Measurements from ENCODE around the gene NR3C1. TPM values are rescaled to one million over a fixed set of nuclear protein-coding genes. Genes with fewer than 3 reads are reported as not detected.

Gene NR3C1
- total RNA-seq, 2 experiments from 2014 or later: 62.7 to 73.1 TPM

DNA sequence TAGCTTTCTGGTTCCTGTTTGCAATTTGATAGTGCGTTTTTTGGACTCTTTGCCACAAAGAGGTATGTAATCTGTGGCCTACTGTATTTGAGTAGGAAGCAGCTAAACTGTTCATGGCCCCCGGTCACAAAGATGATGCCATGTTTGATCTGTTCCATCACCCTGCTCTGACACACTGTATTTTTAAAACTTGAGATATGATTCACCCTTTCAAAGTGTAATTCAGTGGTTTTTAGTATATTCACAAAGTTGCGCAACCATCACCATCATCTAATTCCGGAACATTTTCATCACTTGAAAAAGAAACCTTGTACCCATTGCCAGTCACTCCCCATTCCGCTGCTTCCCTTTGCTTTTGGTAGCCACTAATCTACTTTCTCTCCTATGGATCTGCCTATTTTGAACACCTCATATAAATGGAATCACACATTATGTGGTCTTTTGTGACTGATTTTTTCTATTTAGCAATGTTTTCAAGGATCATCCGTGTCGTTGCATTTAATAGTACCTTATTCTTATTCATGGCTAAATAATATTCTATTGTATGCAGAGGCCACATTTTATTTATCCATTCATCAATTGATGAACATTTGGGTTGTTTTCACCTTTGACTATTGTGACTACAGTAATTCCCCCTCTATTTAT is 141.6 kb downstream of the NR3C1 start:
- H3K9me3 Mint-ChIP-seq: peaks cover 13% of the 10 kb centered on the region
- no peak for DNase-seq
- CTCF ChIA-PET: interaction anchor here (1.0 kb wide), 1 partner anchor 12 kb away, joined by 3 read pairs; no protein-coding TSS in a partner anchor
- peaks cover 2% of the 10 kb centered on the region for H3K4me1 Mint-ChIP-seq
- no peak overlapping the region for H3K27ac Mint-ChIP-seq
- POLR2A ChIA-PET: no interaction called here
- H3K36me3 Mint-ChIP-seq (ENCODE audit: low read depth): peaks cover 2% of the 10 kb centered on the region
- H3K4me3 Mint-ChIP-seq: no peak overlapping the region
- no peaks in the 10 kb centered on the region for H3K27me3 Mint-ChIP-seq

DNA sequence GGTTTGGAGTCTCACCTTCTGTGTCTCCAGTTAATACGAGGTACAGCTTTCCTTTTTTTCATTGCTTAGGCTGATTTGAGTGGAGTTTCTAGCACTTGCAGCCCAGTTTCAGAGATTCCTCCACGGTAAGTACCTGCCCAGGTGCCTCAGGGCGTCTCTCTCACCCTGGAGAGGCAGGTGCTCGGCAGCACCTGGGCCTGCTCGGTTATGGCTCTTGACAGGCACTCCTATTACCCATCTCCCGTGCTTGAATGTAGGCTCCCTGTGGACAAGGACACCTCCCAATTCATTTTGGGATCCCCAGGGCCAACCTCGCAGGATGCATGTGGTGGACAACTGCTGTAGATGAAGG is 144.3 kb downstream of the NR3C1 start:
- no peak for DNase-seq
- ChIA-PET POLR2A (no interaction called here), CTCF (no interaction called here)
- no peaks in the 10 kb centered on the region for H3K36me3 Mint-ChIP-seq (ENCODE audit: low read depth)
- H3K27me3 Mint-ChIP-seq: no peaks in the 10 kb centered on the region
- H3K4me1 Mint-ChIP-seq: peaks cover 2% of the 10 kb centered on the region
- H3K27ac Mint-ChIP-seq: no peak overlapping the region
- no peaks in the 10 kb centered on the region for H3K9me3 Mint-ChIP-seq
- no peak overlapping the region for H3K4me3 Mint-ChIP-seq

DNA sequence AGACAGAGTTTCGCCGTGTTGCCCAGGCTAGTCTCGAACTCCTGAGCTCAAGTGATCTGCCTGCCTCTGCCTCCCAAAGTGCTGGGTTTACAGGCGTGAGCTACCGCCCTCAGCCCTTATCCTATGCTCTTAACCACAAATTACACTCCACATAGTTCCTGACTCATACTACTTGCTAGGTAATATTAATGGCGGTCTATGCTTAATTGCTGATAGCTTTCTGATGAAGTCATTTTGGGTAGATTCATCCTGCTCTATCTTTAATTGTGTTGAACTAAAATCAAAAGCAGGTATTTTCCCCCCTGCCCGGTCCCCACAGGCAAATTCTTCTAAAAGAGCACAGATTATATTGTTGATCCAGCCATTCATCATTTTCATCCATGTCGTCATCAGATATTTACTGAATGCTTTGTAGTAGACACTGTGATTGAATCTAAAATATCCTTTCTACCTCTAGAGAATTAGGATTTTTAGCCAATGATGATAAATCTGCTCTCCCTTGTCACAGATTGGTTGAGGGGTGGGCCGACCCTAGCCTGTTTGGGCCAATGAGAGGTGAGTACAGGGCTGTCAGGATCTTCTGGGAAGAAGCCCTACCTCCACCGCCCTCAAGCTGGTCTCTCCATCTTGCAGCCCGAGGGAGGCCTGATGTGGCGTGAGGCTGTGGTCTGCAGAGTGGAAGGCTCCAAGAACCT is 144.8 kb downstream of the NR3C1 start:
- Mint-ChIP-seq H3K27ac (no peak overlapping the region), H3K36me3 (ENCODE audit: low read depth) (no peaks in the 10 kb centered on the region), H3K9me3 (no peaks in the 10 kb centered on the region), H3K4me1 (peaks cover 2% of the 10 kb centered on the region), H3K4me3 (no peak overlapping the region), H3K27me3 (no peaks in the 10 kb centered on the region)
- DNase-seq: no peak
- ChIA-PET POLR2A (no interaction called here), CTCF (interaction anchor here (1.1 kb wide), 1 partner anchor 15 kb away, joined by 3 read pairs; no protein-coding TSS in a partner anchor)

DNA sequence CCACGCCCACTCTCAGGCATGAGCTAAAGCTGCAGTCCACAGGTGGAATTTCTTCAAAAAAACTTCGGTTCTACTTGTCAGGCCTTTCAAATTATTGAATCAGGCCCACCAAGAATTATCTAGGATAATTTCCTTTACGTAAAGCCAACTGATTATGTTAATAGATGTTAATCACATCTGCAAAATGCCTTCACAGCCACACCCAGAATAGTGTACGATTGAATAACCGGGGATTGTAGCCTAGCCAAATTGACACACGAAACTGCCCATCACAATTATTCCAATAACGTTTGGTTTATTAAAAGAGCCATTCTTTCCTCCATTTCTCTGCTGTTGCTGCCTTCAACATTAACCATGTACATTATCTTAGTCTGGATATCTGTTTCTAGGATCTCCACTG is 148.7 kb downstream of the NR3C1 start:
- ChIA-PET POLR2A (no interaction called here), CTCF (interaction anchor here (0.5 kb wide), 1 partner anchor 88 kb away, joined by 4 read pairs; no protein-coding TSS in a partner anchor)
- H3K27me3 Mint-ChIP-seq: no peaks in the 10 kb centered on the region
- H3K4me3 Mint-ChIP-seq: no peak overlapping the region
- H3K4me1 Mint-ChIP-seq: no peaks in the 10 kb centered on the region
- no peaks in the 10 kb centered on the region for H3K9me3 Mint-ChIP-seq
- H3K36me3 Mint-ChIP-seq (ENCODE audit: low read depth): no peaks in the 10 kb centered on the region
- no peak for DNase-seq
- H3K27ac Mint-ChIP-seq: no peak overlapping the region

DNA sequence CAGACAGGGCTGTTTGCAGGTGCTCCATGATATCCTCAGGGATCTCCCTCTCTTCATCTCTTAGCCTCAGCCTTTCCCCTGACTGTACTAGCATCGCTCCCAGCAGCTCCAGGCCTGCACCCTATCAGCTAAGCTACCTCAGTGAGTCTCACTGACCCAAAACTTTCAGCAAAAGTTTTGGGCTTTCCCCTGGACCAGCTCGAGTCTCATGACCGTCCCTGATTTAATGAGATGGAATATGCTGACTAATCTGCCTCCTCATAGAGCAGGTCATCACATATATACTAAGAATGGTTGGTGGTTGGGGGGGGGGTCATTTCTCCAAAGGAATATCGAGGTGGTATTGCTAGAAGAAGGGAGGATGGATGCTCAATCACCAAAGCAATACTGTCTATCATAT is 151.5 kb downstream of the NR3C1 start:
- CTCF ChIA-PET: interaction anchor here (0.6 kb wide), 1 partner anchor 168 kb away, joined by 3 read pairs; no protein-coding TSS in a partner anchor
- Mint-ChIP-seq H3K27me3 (no peaks in the 10 kb centered on the region), H3K9me3 (no peaks in the 10 kb centered on the region), H3K4me1 (no peaks in the 10 kb centered on the region), H3K27ac (no peak overlapping the region), H3K36me3 (ENCODE audit: low read depth) (no peaks in the 10 kb centered on the region), H3K4me3 (no peak overlapping the region)
- DNase-seq: no peak
- POLR2A ChIA-PET: no interaction called here

DNA sequence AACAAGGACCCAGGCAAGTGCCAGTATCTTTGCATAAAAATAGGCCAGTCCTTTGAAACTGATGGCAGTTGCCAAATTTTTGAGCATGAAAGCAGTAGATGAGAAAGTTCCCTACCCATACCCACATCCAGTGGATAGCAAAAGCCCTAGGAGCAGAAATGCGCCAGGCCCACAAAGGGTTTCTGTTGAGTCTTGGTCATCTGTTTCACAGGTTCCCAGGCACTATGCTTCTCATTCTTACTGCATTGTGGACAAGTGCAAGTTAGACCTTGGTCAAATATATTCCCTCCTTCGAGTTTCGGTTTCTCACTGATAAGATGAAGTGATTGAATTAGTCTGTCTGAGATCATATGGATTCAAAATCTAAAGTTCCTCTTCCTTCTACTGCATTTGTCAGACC is 152.3 kb downstream of the NR3C1 start:
- Mint-ChIP-seq H3K27me3 (no peaks in the 10 kb centered on the region), H3K4me3 (no peak overlapping the region), H3K27ac (no peak overlapping the region), H3K4me1 (no peaks in the 10 kb centered on the region), H3K9me3 (peaks cover 2% of the 10 kb centered on the region), H3K36me3 (ENCODE audit: low read depth) (no peaks in the 10 kb centered on the region)
- CTCF ChIA-PET: interaction anchor here (0.6 kb wide), 1 partner anchor 168 kb away, joined by 3 read pairs; no protein-coding TSS in a partner anchor
- no peak for DNase-seq
- POLR2A ChIA-PET: no interaction called here

DNA sequence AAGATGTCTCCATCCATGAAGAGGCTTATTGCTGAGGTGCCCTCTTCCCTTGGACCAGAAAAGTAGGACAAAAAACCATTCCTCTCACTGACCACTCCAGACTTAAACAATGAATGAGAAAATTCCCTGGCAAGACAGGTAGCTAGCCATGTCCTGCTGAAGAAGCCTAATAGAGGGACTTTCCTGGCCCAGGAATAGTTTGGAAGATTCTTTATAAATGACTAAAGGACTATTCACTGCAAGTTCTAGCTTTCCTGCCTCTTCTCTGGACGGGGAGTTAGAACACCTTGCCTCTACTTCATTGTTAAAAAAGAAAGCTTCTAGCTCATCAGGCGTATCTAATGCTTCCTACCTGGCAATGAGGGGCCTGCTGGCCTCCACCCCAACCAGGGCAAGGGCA is 153.6 kb downstream of the NR3C1 start:
- H3K27me3 Mint-ChIP-seq: no peaks in the 10 kb centered on the region
- ChIA-PET POLR2A (no interaction called here), CTCF (interaction anchor here (0.9 to 1.6 kb wide), 2 partner anchors 10 to 11 kb away, joined by 3 to 7 read pairs; no protein-coding TSS in a partner anchor)
- H3K9me3 Mint-ChIP-seq: peaks cover 2% of the 10 kb centered on the region
- DNase-seq: no peak
- no peak overlapping the region for H3K27ac Mint-ChIP-seq
- H3K36me3 Mint-ChIP-seq (ENCODE audit: low read depth): no peaks in the 10 kb centered on the region
- H3K4me1 Mint-ChIP-seq: no peaks in the 10 kb centered on the region
- no peak overlapping the region for H3K4me3 Mint-ChIP-seq

DNA sequence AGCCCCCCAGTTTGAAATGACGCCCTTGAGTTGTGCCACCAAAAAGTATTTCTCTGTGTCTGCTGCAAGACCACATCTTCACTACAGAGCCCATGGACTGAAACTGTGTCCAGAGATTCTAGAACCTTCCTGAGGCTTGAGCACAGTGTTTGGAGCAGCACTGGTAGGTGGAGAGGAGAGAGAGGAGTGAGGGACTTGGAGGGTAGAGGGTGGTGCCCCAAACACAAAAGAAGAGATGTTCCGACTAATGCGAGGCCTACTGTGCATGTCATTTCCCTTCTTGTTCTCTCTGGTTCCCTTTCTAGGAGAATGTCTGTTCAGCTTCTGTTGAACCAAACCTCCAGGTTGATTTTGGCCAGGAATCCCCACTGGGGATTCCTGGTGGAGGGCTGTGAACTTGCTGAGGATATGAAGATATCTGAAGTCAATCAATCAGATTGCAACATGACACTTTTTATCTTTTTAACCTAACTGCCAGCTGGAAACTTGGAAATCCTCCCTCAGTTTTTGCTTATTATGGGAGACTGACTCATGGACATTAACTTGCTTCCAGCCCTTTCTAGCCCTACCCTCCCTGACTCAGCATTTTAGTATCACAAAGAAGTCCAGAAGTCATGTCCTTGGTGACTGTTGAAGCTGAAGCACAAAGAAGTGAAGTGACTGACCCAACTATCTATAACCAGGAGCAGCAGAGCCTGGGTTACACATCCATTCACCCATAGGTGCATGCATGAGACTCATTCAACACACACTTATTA is 154.5 kb downstream of the NR3C1 start:
- H3K27me3 Mint-ChIP-seq: no peaks in the 10 kb centered on the region

DNA sequence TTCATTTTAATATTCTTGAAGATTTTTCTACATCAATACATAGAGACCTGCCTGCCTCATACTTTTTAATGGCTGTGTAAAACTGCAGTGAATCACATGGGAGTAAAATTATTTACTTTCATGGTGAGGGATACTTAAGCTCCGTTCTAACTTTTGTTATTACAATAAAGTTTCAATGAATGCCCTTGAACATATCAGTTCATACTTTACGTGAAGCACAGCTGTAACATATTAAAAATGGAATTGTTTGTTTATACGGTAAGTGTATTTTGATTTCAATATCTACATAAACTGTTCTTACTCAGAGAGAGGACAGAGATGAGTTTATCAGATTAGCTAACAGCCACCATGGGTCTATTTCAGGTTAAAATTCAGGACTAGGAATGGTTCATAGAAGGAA is 155.1 kb downstream of the NR3C1 start:
- no peaks in the 10 kb centered on the region for H3K27me3 Mint-ChIP-seq
- ChIA-PET POLR2A (no interaction called here), CTCF (no interaction called here)
- no peak overlapping the region for H3K4me3 Mint-ChIP-seq
- no peaks in the 10 kb centered on the region for H3K4me1 Mint-ChIP-seq
- no peak overlapping the region for H3K27ac Mint-ChIP-seq
- peaks cover 2% of the 10 kb centered on the region for H3K9me3 Mint-ChIP-seq
- no peak for DNase-seq
- H3K36me3 Mint-ChIP-seq (ENCODE audit: low read depth): no peaks in the 10 kb centered on the region

More for the DNA sequence above, 154.5 kb downstream of the NR3C1 start:
- POLR2A ChIA-PET: no interaction called here
- Mint-ChIP-seq H3K4me3 (no peak overlapping the region), H3K9me3 (peaks cover 2% of the 10 kb centered on the region), H3K27ac (no peak overlapping the region), H3K36me3 (ENCODE audit: low read depth) (no peaks in the 10 kb centered on the region), H3K4me1 (no peaks in the 10 kb centered on the region)
- no peak for DNase-seq
- CTCF ChIA-PET: interaction anchor here (1.6 kb wide), 1 partner anchor 9 kb away, joined by 7 read pairs; no protein-coding TSS in a partner anchor

DNA sequence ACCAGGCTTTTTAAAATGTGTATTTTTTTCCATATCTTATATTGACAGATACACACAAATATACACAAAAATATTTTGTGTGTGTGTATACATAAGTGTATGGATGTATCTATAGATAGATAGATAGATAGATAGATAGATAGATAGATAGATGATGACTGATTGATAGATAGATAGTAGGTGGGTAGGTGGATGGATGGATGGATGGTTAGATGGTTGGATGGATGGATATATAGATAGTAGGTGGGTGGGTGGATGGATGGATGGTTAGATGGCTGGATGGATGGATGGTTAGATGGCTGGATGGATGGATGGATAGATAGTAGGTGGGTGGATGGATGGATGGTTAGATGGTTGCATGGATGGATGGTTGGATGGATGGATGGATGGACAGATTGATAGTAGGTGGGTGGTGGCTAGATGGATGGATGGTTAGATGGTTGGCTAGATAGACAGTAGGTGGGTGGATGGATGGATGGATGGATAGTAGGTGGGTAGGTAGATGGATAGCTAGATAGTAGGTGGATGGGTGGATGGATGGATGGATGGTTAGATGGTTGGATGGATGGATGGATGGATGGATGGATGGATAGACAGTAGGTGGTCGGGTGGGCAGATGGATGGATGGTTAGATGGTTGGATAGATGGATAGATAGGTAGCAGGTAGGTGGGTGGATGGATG is 156.2 kb downstream of the NR3C1 start:
- CTCF ChIA-PET: no interaction called here
- no peak overlapping the region for H3K27ac Mint-ChIP-seq
- no peaks in the 10 kb centered on the region for H3K4me1 Mint-ChIP-seq
- no peaks in the 10 kb centered on the region for H3K27me3 Mint-ChIP-seq
- POLR2A ChIA-PET: no interaction called here
- H3K9me3 Mint-ChIP-seq: peaks cover 2% of the 10 kb centered on the region
- H3K4me3 Mint-ChIP-seq: no peak overlapping the region
- H3K36me3 Mint-ChIP-seq (ENCODE audit: low read depth): no peaks in the 10 kb centered on the region
- no peak for DNase-seq

DNA sequence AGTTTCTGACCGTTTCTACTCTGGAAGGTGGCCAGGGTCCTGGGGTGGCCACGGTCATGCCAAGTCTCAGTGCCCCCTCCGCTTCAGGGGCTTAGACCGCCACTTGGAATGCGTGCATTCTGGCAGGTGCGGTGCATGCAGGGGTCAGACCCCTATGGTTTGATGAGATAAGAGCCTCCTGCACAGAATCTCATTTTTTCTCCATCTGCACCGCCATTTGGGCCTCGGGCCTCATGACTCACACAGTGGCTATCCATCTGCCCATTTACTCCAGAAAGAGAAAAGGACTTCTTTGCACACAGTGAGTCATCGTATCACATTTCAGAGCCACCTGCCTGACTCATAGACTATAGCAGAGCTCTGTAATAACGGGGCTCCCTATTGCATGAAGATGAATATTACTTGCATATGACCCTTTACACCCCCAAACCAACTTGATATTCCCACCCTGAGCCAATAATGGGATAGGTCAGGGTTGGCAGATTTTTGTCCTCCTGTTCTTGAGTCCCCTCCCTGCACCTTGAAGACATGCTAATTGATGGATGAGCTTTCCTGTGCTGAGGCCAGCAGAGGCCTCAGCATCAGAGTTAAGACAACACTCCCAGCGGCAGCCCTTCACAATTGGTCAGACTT is 157.4 kb downstream of the NR3C1 start:
- H3K27me3 Mint-ChIP-seq: no peaks in the 10 kb centered on the region
- no peak for DNase-seq
- POLR2A ChIA-PET: no interaction called here
- no peak overlapping the region for H3K27ac Mint-ChIP-seq
- H3K4me3 Mint-ChIP-seq: no peak overlapping the region
- H3K9me3 Mint-ChIP-seq: peaks cover 2% of the 10 kb centered on the region
- H3K36me3 Mint-ChIP-seq (ENCODE audit: low read depth): no peaks in the 10 kb centered on the region
- CTCF ChIA-PET: no interaction called here
- no peaks in the 10 kb centered on the region for H3K4me1 Mint-ChIP-seq

DNA sequence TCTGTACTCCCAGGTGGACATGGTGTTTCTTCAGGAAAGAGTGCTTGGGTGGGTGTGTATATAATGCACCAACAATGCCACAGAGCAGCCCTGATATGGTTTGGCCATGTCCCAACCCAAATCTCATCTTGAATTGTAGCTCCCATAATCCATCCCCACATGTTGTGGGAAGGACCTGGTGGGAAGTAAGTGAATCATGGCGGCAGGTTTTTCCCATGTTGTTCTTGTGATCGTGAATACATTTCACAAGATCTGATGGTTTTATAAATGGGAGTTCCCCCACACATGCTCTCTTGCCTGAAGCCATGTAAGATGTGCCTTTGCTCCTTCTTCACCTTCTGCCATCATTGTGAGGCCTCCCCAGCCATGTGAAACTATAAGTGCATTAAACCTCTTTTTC is 158.5 kb downstream of the NR3C1 start:
- ChIA-PET POLR2A (no interaction called here), CTCF (no interaction called here)
- Mint-ChIP-seq H3K9me3 (peaks cover 2% of the 10 kb centered on the region), H3K27ac (no peak overlapping the region), H3K4me1 (no peaks in the 10 kb centered on the region), H3K36me3 (ENCODE audit: low read depth) (no peaks in the 10 kb centered on the region), H3K27me3 (no peaks in the 10 kb centered on the region), H3K4me3 (no peak overlapping the region)
- no peak for DNase-seq
